HS-5 (cell line): ENCODE results near the gene ASTN2.
"Not testable (repeated sequence)": the region's sequence is repeated elsewhere in the genome, so short reads cannot be mapped to it uniquely, and the experiment has no call there.

Experiments
- DNase-seq: peaks from one replicate; pipeline ENCODE4 v3.0.0-alpha.2; 2012; ENCODE audit warnings: low read depth

ASTN2 gene

GRCh38 chr9:116861321-116861720 lies 553.5 kb downstream of the ASTN2 start:
- no peak for DNase-seq

GRCh38 chr9:116860509-116861120 lies 554.2 kb downstream of the ASTN2 start:
- no peak for DNase-seq

- DNase-seq, result no peak
Observed at GRCh38 chr9:116859763-116860162, 555.1 kb downstream of the ASTN2 start.

- no peak for DNase-seq
Observed at GRCh38 chr9:116857321-116857720, 557.5 kb downstream of the ASTN2 start.

GRCh38 chr9:116855881-116856662 lies 558.8 kb downstream of the ASTN2 start:
- DNase-seq, result no peak

GRCh38 chr9:116849721-116850120 lies 565.1 kb downstream of the ASTN2 start:
- DNase-seq, result no peak

GRCh38 chr9:116844621-116845020 lies 570.2 kb downstream of the ASTN2 start:
- no peak for DNase-seq

GRCh38 chr9:116843863-116844620 lies 570.8 kb downstream of the ASTN2 start:
- no peak for DNase-seq

GRCh38 chr9:116842658-116843057 lies 572.2 kb downstream of the ASTN2 start:
- no peak for DNase-seq

- DNase-seq, result not testable (repeated sequence)
Observed at GRCh38 chr9:116838468-116838867, 576.4 kb downstream of the ASTN2 start.

- DNase-seq, result no peak
Observed at GRCh38 chr9:116837018-116837989, 577.6 kb downstream of the ASTN2 start.

- not testable (repeated sequence) for DNase-seq
Observed at GRCh38 chr9:116830321-116830720, 584.5 kb downstream of the ASTN2 start.

- no peak for DNase-seq
Observed at GRCh38 chr9:116821633-116822229, 593.1 kb downstream of the ASTN2 start.

GRCh38 chr9:116819116-116819515 lies 595.7 kb downstream of the ASTN2 start:
- no peak for DNase-seq

- DNase-seq, result no peak
Observed at GRCh38 chr9:116817762-116818161, 597.1 kb downstream of the ASTN2 start.

- no peak for DNase-seq
Observed at GRCh38 chr9:116816484-116816883, 598.4 kb downstream of the ASTN2 start.

- DNase-seq, result no peak
Observed at GRCh38 chr9:116815835-116816234, 599.0 kb downstream of the ASTN2 start.

GRCh38 chr9:116813031-116813300 lies 601.9 kb downstream of the ASTN2 start:
- DNase-seq, result no peak

- no peak for DNase-seq
Observed at GRCh38 chr9:116812231-116813030, 602.4 kb downstream of the ASTN2 start.

GRCh38 chr9:116809656-116810055 lies 605.2 kb downstream of the ASTN2 start:
- no peak for DNase-seq

GRCh38 chr9:116806075-116806474 lies 608.8 kb downstream of the ASTN2 start:
- DNase-seq, result no peak
